ENCODE results near the gene VAPA.

The VAPA gene

GRCh38 chr18:9973470-9973869 is 59.7 kb downstream of the VAPA start:
- DNase-seq (ENCODE audit: low read depth in 3 of 3) = no peak

- DNase-seq (ENCODE audit: low read depth in 3 of 3) = no peak
Observed at GRCh38 chr18:9974279-9974915, 60.6 kb downstream of the VAPA start.

GRCh38 chr18:9975658-9976057 is 61.8 kb downstream of the VAPA start:
- no peak for DNase-seq (ENCODE audit: low read depth in 3 of 3)

- DNase-seq (ENCODE audit: low read depth in 3 of 3) = no peak
Observed at GRCh38 chr18:9982711-9983110, 68.9 kb downstream of the VAPA start.

GRCh38 chr18:9984080-9984479 is 70.3 kb downstream of the VAPA start:
- DNase-seq (ENCODE audit: low read depth in 3 of 3) = no peak

- no peak for DNase-seq (ENCODE audit: low read depth in 3 of 3)
Observed at GRCh38 chr18:9985641-9986040, 71.8 kb downstream of the VAPA start.

- DNase-seq (ENCODE audit: low read depth in 3 of 3) = no peak
Observed at GRCh38 chr18:9986156-9986930, 72.5 kb downstream of the VAPA start.

GRCh38 chr18:9987345-9987744 is 73.5 kb downstream of the VAPA start:
- DNase-seq (ENCODE audit: low read depth in 3 of 3) = no peak

- no peak for DNase-seq (ENCODE audit: low read depth in 3 of 3)
Observed at GRCh38 chr18:9987931-9988330, 74.1 kb downstream of the VAPA start.

GRCh38 chr18:9988665-9989064 is 74.8 kb downstream of the VAPA start:
- DNase-seq (ENCODE audit: low read depth in 3 of 3) = no peak

GRCh38 chr18:9989481-9989880 is 75.7 kb downstream of the VAPA start:
- no peak for DNase-seq (ENCODE audit: low read depth in 3 of 3)

- DNase-seq (ENCODE audit: low read depth in 3 of 3) = no peak
Observed at GRCh38 chr18:9991011-9992000, 77.5 kb downstream of the VAPA start.

- DNase-seq (ENCODE audit: low read depth in 3 of 3) = no peak
Observed at GRCh38 chr18:9992300-9992972, 78.6 kb downstream of the VAPA start.

GRCh38 chr18:9992973-9993520 is 79.2 kb downstream of the VAPA start:
- DNase-seq (ENCODE audit: low read depth in 3 of 3) = no peak

GRCh38 chr18:9993521-9994025 is 79.8 kb downstream of the VAPA start:
- DNase-seq (ENCODE audit: low read depth in 3 of 3) = no peak

- no peak for DNase-seq (ENCODE audit: low read depth in 3 of 3)
Observed at GRCh38 chr18:9994026-9994570, 80.3 kb downstream of the VAPA start.

- no peak for DNase-seq (ENCODE audit: low read depth in 3 of 3)
Observed at GRCh38 chr18:9994701-9995235, 81.0 kb downstream of the VAPA start.

- no peak for DNase-seq (ENCODE audit: low read depth in 3 of 3)
Observed at GRCh38 chr18:9995631-9996030, 81.8 kb downstream of the VAPA start.

GRCh38 chr18:9996094-9996493 is 82.3 kb downstream of the VAPA start:
- no peak for DNase-seq (ENCODE audit: low read depth in 3 of 3)

GRCh38 chr18:9997711-9998110 is 83.9 kb downstream of the VAPA start:
- DNase-seq (ENCODE audit: low read depth in 3 of 3) = no peak

GRCh38 chr18:9998330-9998729 is 84.5 kb downstream of the VAPA start:
- DNase-seq (ENCODE audit: low read depth in 3 of 3) = no peak

All from stimulated activated CD4-positive, alpha-beta T cell treated with anti-CD3 and anti-CD28 coated beads, TNF-alpha, amount 100 ng/mL, for 4 hours (primary cell).